Stomach (tissue), 9 donors: ENCODE data around the gene CBFB. TPM values are rescaled to one million over a fixed set of nuclear protein-coding genes. Genes with fewer than 3 reads are reported as not detected.
A peak's percentile ranks its signal among the peaks of the same experiment; 100 is the strongest.
"Not testable (repeated sequence)": the region's sequence is repeated elsewhere in the genome, so short reads cannot be mapped to it uniquely, and the experiment has no call there.

Experiments
- DNase-seq, 2 donors: peaks; one replicate each; pipeline versions ENCODE4 v3.0.0 to v3.0.0-alpha.2; 2013 to 2019
- H3K27ac ChIP-seq, 5 donors: fragments of 200-600 bp in 4 of 5; sonication (generic) in 4 of 5; one replicate each; pipeline ENCODE4 v1.5.1; 2013 to 2019; ENCODE audit warnings: mild to moderate bottlenecking in 1 of 5, moderate library complexity in 1 of 5
- H3K27me3 ChIP-seq, 3 donors: fragments of 200-600 bp; sonication (generic); one replicate each; pipeline ENCODE4 v1.5.1; 2017 to 2019; ENCODE audit warnings: mixed run types in 1 of 3
- H3K36me3 ChIP-seq, 4 donors: fragments of 200-600 bp; sonication (generic); 1 replicate in 3 of 4; 2 replicates in 1 of 4; pipeline ENCODE4 v1.5.1; 2016 to 2019
- H3K4me1 ChIP-seq, 4 donors: fragments of 200-600 bp; sonication (generic); one replicate each; pipeline ENCODE4 v1.5.1; 2016 to 2019
- H3K4me3 ChIP-seq, 4 donors: fragments of 200-600 bp; sonication (generic) in 3 of 4; one replicate each; pipeline ENCODE4 v1.5.1; 2016 to 2019; ENCODE audit warnings: mild to moderate bottlenecking in 1 of 4
- H3K9me3 ChIP-seq, 4 donors: fragments of 200-600 bp; sonication (generic); one replicate each; pipeline ENCODE4 v1.5.1; 2016 to 2019
- EP300 ChIP-seq: sonication (generic); formaldehyde crosslinking; IDR thresholded peaks from one replicate; pipeline ENCODE4 v1.6.1; 2017; ENCODE audit warnings: antibody characterized with exemption
- POLR2A ChIP-seq, 4 donors: fragments of 450-650 bp; IDR thresholded peaks; one replicate each; pipeline ENCODE4 v1.6.1; 2016; ENCODE audit warnings: antibody characterized with exemption in 4 of 4, control low read depth in 2 of 4, mild to moderate bottlenecking in 1 of 4, moderate library complexity in 1 of 4
- POLR2AphosphoS5 ChIP-seq, 3 donors: sonication (generic); formaldehyde crosslinking; IDR thresholded peaks; one replicate each; pipeline ENCODE4 v1.6.1; 2016; ENCODE audit warnings: antibody characterized with exemption in 3 of 3
- WGBS, 5 donors: extraction: QIAGEN DNeasy Blood & Tissue Kit in 3 of 5; methylation state at CpG; one replicate each; pipeline versions ENCODE4 v1.1.5 to v1.1.7; 2013 to 2018; 5-methylcytosine and 5-hydroxymethylcytosine counted together
- intact Hi-C: fragments of 100-400 bp; cut with DNase I; formaldehyde crosslinking; loops from one replicate; pipeline ENCODE4 v1.15.1; 2023; ENCODE audit warnings: low total_unique reads
- polyA plus RNA-seq, 3 donors: library from polyadenylated mRNA; stranded (reverse); fragments of 200-250 nt; gene quantifications; one replicate each; pipeline ENCODE4 v1.2.3, GENCODE V29; 2013
- total RNA-seq, 5 donors: library from RNA; depleted of rRNA; stranded (reverse); fragments of >200 nt; gene quantifications; one replicate each; pipeline versions ENCODE4 v1.1.0 to v1.2.3, GENCODE V29; 2014 to 2016
- TF ChIP-seq, protein P1 (sequence below), 7 experiments: fragments of 450-650 bp in 4 of 7; fragments of 200-600 bp in 3 of 7; sonication (generic) in 3 of 7; IDR thresholded peaks; one replicate each; pipeline ENCODE4 v1.5.1; 2016 to 2019; ENCODE audit warnings: antibody characterized with exemption in 7 of 7, control low read depth in 2 of 7, mild to moderate bottlenecking in 1 of 7
- donor health status: healthy with polysubstance abuse.
- donor health status: Bipolar disorder and iron deficiency.
- donor health status: healthy.

The CBFB gene
- total and polyA plus RNA-seq, 8 donors, result 4.1 to 68.1 (median 17.6) TPM

DNA sequence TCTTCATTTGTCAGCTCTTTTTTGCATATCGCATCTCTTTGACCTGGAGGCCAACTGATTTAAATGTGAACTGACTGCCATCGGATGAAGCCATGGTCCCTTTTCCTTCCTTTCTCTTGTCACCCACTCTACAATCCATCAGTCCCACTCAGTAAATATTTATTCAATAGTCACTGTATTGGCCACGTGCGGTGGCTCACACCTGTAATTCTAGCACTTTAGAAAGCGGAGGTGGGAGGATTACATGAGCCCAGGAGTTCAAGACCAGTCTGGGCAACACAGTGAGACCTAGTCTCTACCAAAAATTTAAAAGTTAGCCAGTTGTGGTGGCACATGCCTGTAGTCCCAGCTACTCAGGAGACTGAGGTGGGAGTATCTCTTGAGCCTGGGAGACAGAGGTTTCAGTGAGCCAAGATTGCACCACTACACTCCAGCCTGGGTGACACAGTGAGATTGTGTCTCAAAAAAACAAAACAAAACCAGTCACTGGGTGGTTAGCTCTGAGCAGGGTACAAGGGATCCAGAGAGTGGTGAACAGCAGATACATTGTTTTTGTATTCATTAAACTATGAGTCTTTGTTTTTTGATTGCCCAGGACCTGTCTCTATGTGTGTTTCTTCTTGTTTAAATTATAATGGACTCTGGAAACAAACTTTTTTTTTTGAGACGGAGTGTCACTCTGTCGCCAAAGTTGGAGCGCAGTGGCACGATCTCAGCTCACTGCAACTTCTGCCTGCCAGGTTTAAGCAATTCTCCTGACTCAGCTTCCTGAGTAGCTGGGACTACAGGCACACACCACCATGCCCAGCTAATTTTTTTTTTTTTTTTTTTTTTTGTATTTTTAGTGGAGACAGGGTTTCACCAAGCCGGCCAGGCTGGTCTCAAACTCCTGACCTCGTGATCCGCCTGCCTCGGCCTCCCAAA, 87.7 kb downstream of the CBFB start:
- intact Hi-C loops, result no loop called here
- Histone ChIP-seq H3K9me3 (no peaks in the 10 kb centered on the region), H3K27ac (peak overlapping the region in 2 of 5 donors; percentile 25 to 50), H3K4me1 (peaks cover 2 to 47% (median 17%) of the 10 kb centered on the region in 4 donors), H3K27me3 (no peaks in the 10 kb centered on the region), H3K36me3 (peaks cover 17 to 23% (median 21%) of the 10 kb centered on the region in 4 donors), H3K4me3 (no peak overlapping the region)
- TF ChIP-seq, protein P1, sequence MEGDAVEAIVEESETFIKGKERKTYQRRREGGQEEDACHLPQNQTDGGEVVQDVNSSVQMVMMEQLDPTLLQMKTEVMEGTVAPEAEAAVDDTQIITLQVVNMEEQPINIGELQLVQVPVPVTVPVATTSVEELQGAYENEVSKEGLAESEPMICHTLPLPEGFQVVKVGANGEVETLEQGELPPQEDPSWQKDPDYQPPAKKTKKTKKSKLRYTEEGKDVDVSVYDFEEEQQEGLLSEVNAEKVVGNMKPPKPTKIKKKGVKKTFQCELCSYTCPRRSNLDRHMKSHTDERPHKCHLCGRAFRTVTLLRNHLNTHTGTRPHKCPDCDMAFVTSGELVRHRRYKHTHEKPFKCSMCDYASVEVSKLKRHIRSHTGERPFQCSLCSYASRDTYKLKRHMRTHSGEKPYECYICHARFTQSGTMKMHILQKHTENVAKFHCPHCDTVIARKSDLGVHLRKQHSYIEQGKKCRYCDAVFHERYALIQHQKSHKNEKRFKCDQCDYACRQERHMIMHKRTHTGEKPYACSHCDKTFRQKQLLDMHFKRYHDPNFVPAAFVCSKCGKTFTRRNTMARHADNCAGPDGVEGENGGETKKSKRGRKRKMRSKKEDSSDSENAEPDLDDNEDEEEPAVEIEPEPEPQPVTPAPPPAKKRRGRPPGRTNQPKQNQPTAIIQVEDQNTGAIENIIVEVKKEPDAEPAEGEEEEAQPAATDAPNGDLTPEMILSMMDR (IDR thresholded peaks at IDR 0.05), result no peak
- TF ChIP-seq POLR2AphosphoS5 (IDR thresholded peaks at IDR 0.05), result no peak
- TF ChIP-seq POLR2A (IDR thresholded peaks at IDR 0.05), result no peak
- TF ChIP-seq EP300, result no peak
- no peak for DNase-seq
- WGBS, 5 donors, result 76 to 80% (median 78%) methylated on average over 13 of the region's 13 CpGs

DNA sequence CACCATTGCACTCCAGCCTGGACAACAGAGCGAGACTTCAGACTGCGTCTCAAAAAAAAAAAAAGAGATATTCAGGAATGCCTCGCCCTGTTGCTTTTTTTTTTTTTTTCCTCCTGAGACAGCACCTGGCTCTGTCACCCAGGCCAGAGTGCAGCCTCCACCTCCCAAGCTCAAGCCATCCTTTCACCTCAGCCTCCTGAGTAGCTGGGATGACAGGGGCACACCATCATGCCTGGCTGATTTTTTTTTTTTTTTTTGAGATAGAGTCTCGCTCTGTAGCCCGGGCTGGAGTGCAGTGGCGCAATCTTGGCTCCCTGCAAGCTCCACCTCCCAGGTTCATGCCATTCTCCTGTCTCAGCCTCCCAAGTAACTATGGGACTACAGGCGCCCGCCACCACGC, 88.8 kb downstream of the CBFB start:
- Histone ChIP-seq H3K27me3 (no peaks in the 10 kb centered on the region), H3K4me1 (peaks cover 0 to 36% (median 11%) of the 10 kb centered on the region in 4 donors), H3K36me3 (peaks cover 25 to 34% (median 31%) of the 10 kb centered on the region in 4 donors), H3K9me3 (no peaks in the 10 kb centered on the region), H3K4me3 (no peak overlapping the region), H3K27ac (no peak overlapping the region)
- no peak for DNase-seq
- no peak for TF ChIP-seq POLR2A (IDR thresholded peaks at IDR 0.05)
- no peak for TF ChIP-seq EP300
- TF ChIP-seq POLR2AphosphoS5 (IDR thresholded peaks at IDR 0.05), result no peak
- TF ChIP-seq, protein P1 (IDR thresholded peaks at IDR 0.05), result no peak
- intact Hi-C loops, result no loop called here
- 95 to 99% (median 96%) methylated on average over 9 of the region's 9 CpGs for WGBS, 5 donors

DNA sequence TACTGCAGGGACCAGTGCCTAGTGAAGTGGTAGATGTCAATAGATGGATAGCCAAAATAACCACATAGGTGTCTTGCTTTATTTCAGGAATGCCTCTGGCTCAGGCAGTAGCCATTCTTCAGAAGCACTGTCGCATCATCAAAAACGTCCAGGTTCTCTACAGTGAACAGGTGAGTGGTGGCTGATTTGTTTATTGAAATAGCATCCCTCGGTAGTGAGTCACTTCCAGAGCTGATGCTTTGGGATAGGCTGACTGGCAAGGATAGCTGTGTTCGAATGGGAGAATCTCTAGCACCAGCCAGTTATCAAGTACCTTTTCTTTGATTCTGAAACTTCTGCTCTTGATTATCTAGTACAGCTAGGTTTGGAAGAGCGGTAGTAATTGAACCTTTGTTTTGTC, 91.1 kb downstream of the CBFB start:
- TF ChIP-seq POLR2AphosphoS5 (IDR thresholded peaks at IDR 0.05), result no peak
- no peak for TF ChIP-seq EP300
- TF ChIP-seq, protein P1 (IDR thresholded peaks at IDR 0.05), result no peak
- no peak for TF ChIP-seq POLR2A (IDR thresholded peaks at IDR 0.05)
- peaks cover 0 to 18% (median 4%) of the 10 kb centered on the region in 4 donors for H3K4me1 ChIP-seq
- H3K36me3 ChIP-seq, result peaks cover 34 to 56% (median 54%) of the 10 kb centered on the region in 4 donors
- no peak overlapping the region for H3K27ac ChIP-seq
- intact Hi-C loops, result no loop called here
- no peaks in the 10 kb centered on the region for H3K9me3 ChIP-seq
- DNase-seq, result no peak
- H3K4me3 ChIP-seq, result no peak overlapping the region
- no peaks in the 10 kb centered on the region for H3K27me3 ChIP-seq
- 81 to 87% (median 85%) methylated on average over 5 of the region's 5 CpGs for WGBS, 5 donors

DNA sequence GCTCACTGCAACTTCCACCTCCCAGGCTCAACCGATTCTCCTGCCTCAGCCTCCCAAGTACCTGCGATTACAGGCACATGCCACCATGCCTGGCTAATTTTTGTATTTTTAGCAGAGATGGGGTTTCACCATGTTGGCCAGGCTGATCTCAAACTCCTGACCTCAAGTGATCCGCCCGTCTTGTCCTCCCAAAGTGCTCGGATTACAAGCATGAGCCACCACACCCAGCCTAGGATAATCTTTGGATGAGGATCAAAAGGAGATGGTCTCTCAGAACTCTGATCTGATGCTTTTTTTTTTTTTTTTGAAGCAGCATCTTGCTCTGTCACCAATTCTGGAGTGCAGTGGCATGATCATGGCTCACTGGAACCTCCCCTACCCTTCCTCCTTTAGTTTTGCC, 93.8 kb downstream of the CBFB start:
- H3K4me1 ChIP-seq, intact Hi-C loops, H3K9me3 ChIP-seq, H3K27me3 ChIP-seq, H3K4me3 ChIP-seq, H3K27ac ChIP-seq, DNase-seq: not testable (repeated sequence)
- peaks cover 36 to 80% (median 73%) of the 10 kb centered on the region in 4 donors for H3K36me3 ChIP-seq
- 92 to 97% (median 97%) methylated on average over 5 of the region's 5 CpGs for WGBS, 5 donors

DNA sequence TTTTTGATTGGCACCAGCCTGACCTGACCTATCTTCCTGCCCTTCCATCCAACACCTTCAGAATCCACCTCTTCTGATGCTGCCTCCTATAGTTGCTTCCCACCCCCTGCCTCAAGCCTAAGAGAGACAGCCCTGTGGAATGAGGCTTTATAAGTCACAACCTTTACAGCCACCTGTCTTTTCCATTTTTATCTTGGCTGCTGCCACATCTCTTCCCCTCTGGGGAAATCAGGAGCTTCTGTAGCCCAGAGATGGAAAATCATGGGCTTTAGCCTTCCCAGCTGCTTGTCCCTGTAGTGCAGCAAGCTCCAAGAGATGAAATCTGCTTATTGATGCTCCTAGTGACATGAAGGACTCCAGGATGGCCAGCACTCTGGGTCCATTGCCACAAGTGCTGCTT, 99.5 kb downstream of the CBFB start:
- no peak for DNase-seq
- no peak overlapping the region for H3K27ac ChIP-seq
- no peaks in the 10 kb centered on the region for H3K4me1 ChIP-seq
- no peaks in the 10 kb centered on the region for H3K27me3 ChIP-seq
- H3K9me3 ChIP-seq, result no peaks in the 10 kb centered on the region
- TF ChIP-seq, protein P1 (IDR thresholded peaks at IDR 0.05), result no peak
- TF ChIP-seq EP300 (no peak), POLR2A (IDR thresholded peaks at IDR 0.05) (no peak), POLR2AphosphoS5 (IDR thresholded peaks at IDR 0.05) (no peak)
- no peak overlapping the region for H3K4me3 ChIP-seq
- intact Hi-C loops, result no loop called here
- H3K36me3 ChIP-seq, result peaks cover 17 to 96% (median 84%) of the 10 kb centered on the region in 4 donors
